Peyer's patch (tissue), 4 donors: ENCODE data around the gene OR5B3. TPM values are rescaled to one million over a fixed set of nuclear protein-coding genes. Genes with fewer than 3 reads are reported as not detected.

Experiments
- total RNA-seq, 4 donors: library from RNA; depleted of rRNA; stranded (reverse); fragments of >200 nt; gene quantifications; one replicate each; pipeline ENCODE4 v1.1.0, GENCODE V29; 2016

Gene OR5B3
- total RNA-seq, 4 donors from 2014 or later, result not detected

Other genes with a start within 250 kb of the OR5B3 start
- not detected for gene OR9Q2, start 217.8 kb downstream of the OR5B3 start, total RNA-seq
- not detected for gene OR1S2, start 202.7 kb downstream of the OR5B3 start, total RNA-seq
- gene OR1S1, start 194.2 kb downstream of the OR5B3 start, total RNA-seq, result not detected
- not detected for gene OR10Q1, start 178.0 kb downstream of the OR5B3 start, total RNA-seq
- gene OR10W1, start 138.6 kb downstream of the OR5B3 start, total RNA-seq, result not detected
- gene OR5B17, start 47.8 kb downstream of the OR5B3 start, total RNA-seq, result not detected
- gene OR5B2, start 21.2 kb upstream of the OR5B3 start, total RNA-seq, result not detected
- not detected for gene OR5B12, start 35.4 kb upstream of the OR5B3 start, total RNA-seq
- not detected for gene OR5B21, start 101.2 kb upstream of the OR5B3 start, total RNA-seq
- 10 to 100 TPM; 12.3 to 66.0 (median 18.2) TPM for gene LPXN, start 169.0 kb upstream of the OR5B3 start, total RNA-seq
- gene ZFP91, start 172.2 kb upstream of the OR5B3 start, total RNA-seq, result 10 to 100 TPM; 42.4 to 58.3 (median 45.9) TPM
- 1 to 10 TPM in 3 of 4 donors, not detected in 1; 3.5 to 6.8 (median 5.3) TPM for gene CNTF, start 215.8 kb upstream of the OR5B3 start, total RNA-seq